Calu3 (cell line): ENCODE measurements around the gene KLF2. TPM values are rescaled to one million over a fixed set of nuclear protein-coding genes. Genes with fewer than 3 reads are reported as not detected.

Experiments
- BruUV-seq: library from RNA; stranded (reverse); fragments of 400-500 nt; replicated peaks from 2 replicates; lab custom pipeline; 2021; lab: Mats Ljungman, UMichigan
- CTCF ChIA-PET: fragments of 300-600 bp; sonication (Branson Sonifier 250); formaldehyde crosslinking; loops from one replicate; lab custom pipeline; 2022; ENCODE audit warnings: antibody characterized with exemption; lab: Charles Lee
- DNase-seq: peaks from one replicate; pipeline ENCODE4 v3.0.0; 2022
- H3K27ac Mint-ChIP-seq: one replicate; pipeline ENCODE4 v1.8.0; 2022; ENCODE audit warnings: mixed read lengths; ENCODE audit not compliant: unreplicated experiment
- H3K27me3 Mint-ChIP-seq: one replicate; pipeline ENCODE4 v1.8.0; 2022; ENCODE audit warnings: mixed read lengths; ENCODE audit not compliant: unreplicated experiment
- H3K36me3 Mint-ChIP-seq: one replicate; pipeline ENCODE4 v1.8.0; 2022; ENCODE audit warnings: mild to moderate bottlenecking, moderate library complexity, mixed read lengths; ENCODE audit not compliant: insufficient read depth, unreplicated experiment
- H3K4me1 Mint-ChIP-seq: one replicate; pipeline ENCODE4 v1.8.0; 2022; ENCODE audit warnings: mild to moderate bottlenecking, low read depth, mixed read lengths; ENCODE audit not compliant: unreplicated experiment
- H3K4me3 Mint-ChIP-seq: one replicate; pipeline ENCODE4 v1.8.0; 2022; ENCODE audit warnings: mild to moderate bottlenecking, low read depth, moderate library complexity, mixed read lengths; ENCODE audit not compliant: unreplicated experiment
- H3K9me3 Mint-ChIP-seq: one replicate; pipeline ENCODE4 v1.8.0; 2022; ENCODE audit warnings: low read depth, mixed read lengths; ENCODE audit not compliant: unreplicated experiment
- CTCF ChIP-seq: fragments of 200-600 bp; IDR thresholded peaks from one replicate; pipeline ENCODE4 v1.8.0; 2022; ENCODE audit warnings: antibody characterized with exemption; ENCODE audit not compliant: unreplicated experiment
- intact Hi-C: fragments of 100-400 bp; cut with micrococcal nuclease; formaldehyde crosslinking; loops from one replicate; pipeline ENCODE4 v1.10.0; 2022; ENCODE audit not compliant: unreplicated experiment
- total RNA-seq: library from RNA; stranded (reverse); gene quantifications from 2 replicates; pipeline ENCODE4 v1.2.3, GENCODE V29; 2022

KLF2 gene
- total RNA-seq, 1 experiment from 2014 or later = 2.5 TPM

- Mint-ChIP-seq H3K36me3 (peaks cover 5% of the 10 kb centered on the region), H3K4me3 (no peak overlapping the region), H3K4me1 (no peaks in the 10 kb centered on the region), H3K9me3 (no peaks in the 10 kb centered on the region), H3K27ac (no peak overlapping the region), H3K27me3 (no peaks in the 10 kb centered on the region)
- intact Hi-C loops = no loop called here
- DNase-seq = no peak
- BruUV-seq = no TSS peak
- TF ChIP-seq CTCF = no peak
- CTCF ChIA-PET = no interaction called here
These were observed 8.5 kb downstream of the KLF2 start for GRCh38 chr19:16333001-16333586.

- no TSS peak for BruUV-seq
- no peak overlapping the region for H3K4me3 Mint-ChIP-seq
These were observed 9.8 kb downstream of the KLF2 start for GRCh38 chr19:16334411-16334810.

GRCh38 chr19:16335226-16335625 lies 10.6 kb downstream of the KLF2 start:
- Mint-ChIP-seq H3K4me1 (peaks cover 8% of the 10 kb centered on the region), H3K9me3 (no peaks in the 10 kb centered on the region), H3K27me3 (no peaks in the 10 kb centered on the region), H3K27ac (no peak overlapping the region), H3K36me3 (peaks cover 3% of the 10 kb centered on the region), H3K4me3 (no peak overlapping the region)
- CTCF ChIA-PET = no interaction called here
- no peak for TF ChIP-seq CTCF
- no peak for DNase-seq
- intact Hi-C loops = no loop called here
- no TSS peak for BruUV-seq

More at GRCh38 chr19:16334411-16334810, 9.8 kb downstream of the KLF2 start:
- Mint-ChIP-seq H3K27me3 (no peaks in the 10 kb centered on the region), H3K27ac (no peak overlapping the region), H3K9me3 (no peaks in the 10 kb centered on the region), H3K4me1 (peaks cover 8% of the 10 kb centered on the region), H3K36me3 (peaks cover 5% of the 10 kb centered on the region)
- CTCF ChIA-PET = no interaction called here
- TF ChIP-seq CTCF = no peak
- intact Hi-C loops = no loop called here
- no peak for DNase-seq

GRCh38 chr19:16336571-16336970 lies 11.9 kb downstream of the KLF2 start:
- no peaks in the 10 kb centered on the region for H3K27me3 Mint-ChIP-seq
- CTCF ChIA-PET = no interaction called here
- H3K9me3 Mint-ChIP-seq = no peaks in the 10 kb centered on the region
- no TSS peak for BruUV-seq
- H3K27ac Mint-ChIP-seq = no peak overlapping the region
- no peak for DNase-seq
- no peaks in the 10 kb centered on the region for H3K36me3 Mint-ChIP-seq
- intact Hi-C loops = no loop called here
- no peak for TF ChIP-seq CTCF
- peaks cover 8% of the 10 kb centered on the region for H3K4me1 Mint-ChIP-seq
- no peak overlapping the region for H3K4me3 Mint-ChIP-seq
